ENCODE measurements around the gene VAV2.

Gene VAV2

GRCh38 chr9:133913571-133914369 is 78.4 kb downstream of the VAV2 start:
- no peak overlapping the region for H2BK12ac ChIP-seq (ENCODE audit: low read length)
- peaks cover 0 to 5% of the 10 kb centered on the region in 2 donors for H3K9me3 ChIP-seq (replicated peaks in 1 of 2; ENCODE audit: control insufficient read depth in 2 of 2, insufficient read depth in 1 of 2, low read depth in 1 of 2, low read length in 2 of 2)
- H3K14ac ChIP-seq (ENCODE audit: low read length), result peak overlapping the region; percentile 11
- no peak overlapping the region for H2BK5ac ChIP-seq (ENCODE audit: low read length)
- H3K4me2 ChIP-seq (ENCODE audit: insufficient read depth, low read length, poor library complexity, severe bottlenecking), result no peak overlapping the region
- H3K9ac ChIP-seq (ENCODE audit: low read depth, low read length, poor library complexity), result no peak overlapping the region
- H2AK5ac ChIP-seq (ENCODE audit: low read depth, low read length), result peak overlapping the region; percentile 94
- no peak overlapping the region for H2BK15ac ChIP-seq (ENCODE audit: low read length)
- H3K18ac ChIP-seq (ENCODE audit: low read length), result peak overlapping the region; percentile 68
- no peak overlapping the region for H2BK120ac ChIP-seq (ENCODE audit: low read depth, low read length)
- peak overlapping the region; percentile 24 for H3K27ac ChIP-seq (replicated peaks; ENCODE audit: low read length)
- H4K8ac ChIP-seq (ENCODE audit: low read depth, low read length), result no peak overlapping the region
- peak overlapping the region; percentile 12 for H3K23ac ChIP-seq (ENCODE audit: low read depth, low read length, poor library complexity)
- no peak for DNase-seq (ENCODE audit: low spot score)
- no peak overlapping the region for H3K4ac ChIP-seq (ENCODE audit: low read length)
- peaks cover 34 to 43% of the 10 kb centered on the region in 2 donors for H3K4me1 ChIP-seq (ENCODE audit: control insufficient read depth in 2 of 2, insufficient read depth in 1 of 2, low read depth in 1 of 2, low read length in 2 of 2)
- H4K91ac ChIP-seq (ENCODE audit: low read depth, low read length, poor library complexity), result peak overlapping the region; percentile 6
- WGBS, 2 donors (ENCODE audit: extremely low coverage in 2 of 2, insufficient read length in 2 of 2, insufficient replicate concordance in 1 of 2), result no CpG with 5 or more reads among the region's 27 CpGs
- H2AFZ ChIP-seq (ENCODE audit: low read length), result no peak overlapping the region
- peaks cover 0 to 4% of the 10 kb centered on the region in 2 donors for H3K36me3 ChIP-seq (replicated peaks in 1 of 2; ENCODE audit: control insufficient read depth in 2 of 2, insufficient read depth in 2 of 2, low read length in 2 of 2)
- H3K4me3 ChIP-seq (ENCODE audit: low read length in 2 of 2), result no peak overlapping the region
- no peaks in the 10 kb centered on the region for H3K27me3 ChIP-seq (ENCODE audit: control insufficient read depth in 3 of 3, insufficient read depth in 3 of 3, low read depth in 1 of 3, low read length in 3 of 3)
- peaks cover 21% of the 10 kb centered on the region for H3K79me1 ChIP-seq (ENCODE audit: low read depth, low read length)

- no CpG with 5 or more reads among the region's 26 CpGs for WGBS, 2 donors (ENCODE audit: extremely low coverage in 2 of 2, insufficient read length in 2 of 2, insufficient replicate concordance in 1 of 2)
- H2BK120ac ChIP-seq (ENCODE audit: low read depth, low read length), result no peak overlapping the region
- H3K9me3 ChIP-seq (replicated peaks in 1 of 2; ENCODE audit: control insufficient read depth in 2 of 2, insufficient read depth in 1 of 2, low read depth in 1 of 2, low read length in 2 of 2), result peaks cover 0 to 5% of the 10 kb centered on the region in 2 donors
- H3K18ac ChIP-seq (ENCODE audit: low read length), result no peak overlapping the region
- H2AK5ac ChIP-seq (ENCODE audit: low read depth, low read length), result no peak overlapping the region
- no peak overlapping the region for H3K9ac ChIP-seq (ENCODE audit: low read depth, low read length, poor library complexity)
- no peak overlapping the region for H3K14ac ChIP-seq (ENCODE audit: low read length)
- DNase-seq (ENCODE audit: low spot score), result no peak
- H3K79me1 ChIP-seq (ENCODE audit: low read depth, low read length), result peaks cover 26% of the 10 kb centered on the region
- H3K27ac ChIP-seq (replicated peaks; ENCODE audit: low read length), result no peak overlapping the region
- no peak overlapping the region for H3K4ac ChIP-seq (ENCODE audit: low read length)
- no peak overlapping the region for H2BK15ac ChIP-seq (ENCODE audit: low read length)
- H3K27me3 ChIP-seq (ENCODE audit: control insufficient read depth in 3 of 3, insufficient read depth in 3 of 3, low read depth in 1 of 3, low read length in 3 of 3), result no peaks in the 10 kb centered on the region
- no peak overlapping the region for H4K8ac ChIP-seq (ENCODE audit: low read depth, low read length)
- H3K4me3 ChIP-seq (ENCODE audit: low read length in 2 of 2), result no peak overlapping the region
- no peak overlapping the region for H3K4me2 ChIP-seq (ENCODE audit: insufficient read depth, low read length, poor library complexity, severe bottlenecking)
- no peak overlapping the region for H3K23ac ChIP-seq (ENCODE audit: low read depth, low read length, poor library complexity)
- H2AFZ ChIP-seq (ENCODE audit: low read length), result no peak overlapping the region
- no peak overlapping the region for H2BK12ac ChIP-seq (ENCODE audit: low read length)
- H4K91ac ChIP-seq (ENCODE audit: low read depth, low read length, poor library complexity), result no peak overlapping the region
- H2BK5ac ChIP-seq (ENCODE audit: low read length), result no peak overlapping the region
- peaks cover 0 to 6% of the 10 kb centered on the region in 2 donors for H3K36me3 ChIP-seq (replicated peaks in 1 of 2; ENCODE audit: control insufficient read depth in 2 of 2, insufficient read depth in 2 of 2, low read length in 2 of 2)
- peaks cover 16 to 30% of the 10 kb centered on the region in 2 donors for H3K4me1 ChIP-seq (ENCODE audit: control insufficient read depth in 2 of 2, insufficient read depth in 1 of 2, low read depth in 1 of 2, low read length in 2 of 2)
These were observed 81.1 kb downstream of the VAV2 start for GRCh38 chr9:133910855-133911514.

GRCh38 chr9:133906932-133907910 is 84.9 kb downstream of the VAV2 start:
- H2BK120ac ChIP-seq (ENCODE audit: low read depth, low read length), result no peak overlapping the region
- H2BK15ac ChIP-seq (ENCODE audit: low read length), result no peak overlapping the region
- no peaks in the 10 kb centered on the region for H3K9me3 ChIP-seq (replicated peaks in 1 of 2; ENCODE audit: control insufficient read depth in 2 of 2, insufficient read depth in 1 of 2, low read depth in 1 of 2, low read length in 2 of 2)
- peak overlapping the region; percentile 91 for H2BK5ac ChIP-seq (ENCODE audit: low read length)
- no peak overlapping the region for H3K9ac ChIP-seq (ENCODE audit: low read depth, low read length, poor library complexity)
- H2AK5ac ChIP-seq (ENCODE audit: low read depth, low read length), result no peak overlapping the region
- no peak overlapping the region for H3K14ac ChIP-seq (ENCODE audit: low read length)
- no peaks in the 10 kb centered on the region for H3K27me3 ChIP-seq (ENCODE audit: control insufficient read depth in 3 of 3, insufficient read depth in 3 of 3, low read depth in 1 of 3, low read length in 3 of 3)
- peaks cover 5 to 15% of the 10 kb centered on the region in 2 donors for H3K4me1 ChIP-seq (ENCODE audit: control insufficient read depth in 2 of 2, insufficient read depth in 1 of 2, low read depth in 1 of 2, low read length in 2 of 2)
- H4K91ac ChIP-seq (ENCODE audit: low read depth, low read length, poor library complexity), result no peak overlapping the region
- no peak for DNase-seq (ENCODE audit: low spot score)
- H3K18ac ChIP-seq (ENCODE audit: low read length), result peak overlapping the region; percentile 72
- peaks cover 18% of the 10 kb centered on the region for H3K79me1 ChIP-seq (ENCODE audit: low read depth, low read length)
- peaks cover 0 to 2% of the 10 kb centered on the region in 2 donors for H3K36me3 ChIP-seq (replicated peaks in 1 of 2; ENCODE audit: control insufficient read depth in 2 of 2, insufficient read depth in 2 of 2, low read length in 2 of 2)
- no peak overlapping the region for H2AFZ ChIP-seq (ENCODE audit: low read length)
- no CpG with 5 or more reads among the region's 31 CpGs for WGBS, 2 donors (ENCODE audit: extremely low coverage in 2 of 2, insufficient read length in 2 of 2, insufficient replicate concordance in 1 of 2)
- no peak overlapping the region for H3K4me2 ChIP-seq (ENCODE audit: insufficient read depth, low read length, poor library complexity, severe bottlenecking)
- H3K23ac ChIP-seq (ENCODE audit: low read depth, low read length, poor library complexity), result peak overlapping the region; percentile 75
- H4K8ac ChIP-seq (ENCODE audit: low read depth, low read length), result no peak overlapping the region
- no peak overlapping the region for H3K27ac ChIP-seq (replicated peaks; ENCODE audit: low read length)
- H3K4ac ChIP-seq (ENCODE audit: low read length), result no peak overlapping the region
- no peak overlapping the region for H2BK12ac ChIP-seq (ENCODE audit: low read length)
- H3K4me3 ChIP-seq (ENCODE audit: low read length in 2 of 2), result no peak overlapping the region

Data from neuronal stem cell (in vitro differentiated cells).